Activated CD4-positive, alpha-beta T cell treated with anti-CD3 and anti-CD28 coated beads, Interleukin-2, amount 50 U/mL, for 48 hours (primary cell): ENCODE results near the gene BTG1.

Source experiments
- DNase-seq, 2 experiments: peaks; one replicate each; pipeline ENCODE4 v3.0.0-alpha.2; 2020

Gene BTG1

DNA sequence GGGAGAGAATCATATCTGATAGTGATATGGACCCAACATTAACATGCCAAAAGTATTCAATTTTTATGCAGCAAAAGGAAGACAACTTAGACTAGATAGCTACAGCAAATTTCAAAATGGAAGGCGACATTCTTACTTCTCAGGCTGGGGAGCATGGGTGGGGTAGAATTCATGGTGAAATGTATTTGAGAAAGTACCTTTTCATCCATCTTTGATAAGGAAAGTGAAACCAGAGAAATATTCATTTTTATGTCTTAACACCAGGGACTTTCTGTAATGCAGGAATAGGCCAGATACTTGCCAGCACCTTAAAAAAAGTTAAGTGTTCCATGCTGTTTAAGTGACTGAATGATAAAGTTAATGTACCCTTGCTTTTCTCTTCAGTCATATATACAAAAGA is 13.4 kb downstream of the BTG1 start:
- no peak for DNase-seq

DNA sequence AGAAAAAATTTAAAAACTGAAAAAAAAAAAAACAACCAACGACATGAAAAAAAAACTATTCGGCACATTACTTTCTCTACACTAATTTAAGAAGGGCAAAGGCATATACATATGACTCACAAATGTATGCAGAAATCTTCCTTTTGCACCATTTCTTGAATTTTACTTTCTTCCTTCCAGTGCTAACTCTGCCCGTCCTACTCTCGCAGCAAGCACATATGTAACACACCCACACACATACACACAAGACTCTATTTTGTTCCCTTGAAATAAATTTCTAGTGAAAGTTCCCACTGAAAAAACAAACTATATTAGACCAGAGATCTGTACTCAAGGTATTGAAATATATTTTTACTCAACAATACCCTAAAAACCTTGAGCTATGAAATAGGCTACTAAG is 14.6 kb downstream of the BTG1 start:
- DNase-seq, result no peak

DNA sequence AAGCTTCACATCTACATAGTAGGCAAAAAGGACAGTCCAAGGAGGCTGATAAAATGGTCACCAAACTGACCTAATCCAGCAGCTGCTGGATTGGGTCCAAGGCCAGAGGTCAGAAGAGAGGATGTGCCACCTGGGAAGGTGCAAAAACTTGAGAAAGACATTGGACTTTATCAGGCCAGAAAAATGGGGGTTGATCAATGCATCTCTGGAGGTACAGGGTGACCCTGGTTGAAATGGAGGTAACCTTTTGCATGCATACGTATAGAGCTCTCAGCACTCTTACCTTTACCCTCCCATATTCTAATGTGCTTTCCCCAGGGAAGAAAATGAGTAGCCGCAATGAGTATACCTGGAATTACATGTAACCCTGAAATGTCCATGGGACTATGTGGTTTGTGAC is 16.0 kb downstream of the BTG1 start:
- DNase-seq, result no peak

DNA sequence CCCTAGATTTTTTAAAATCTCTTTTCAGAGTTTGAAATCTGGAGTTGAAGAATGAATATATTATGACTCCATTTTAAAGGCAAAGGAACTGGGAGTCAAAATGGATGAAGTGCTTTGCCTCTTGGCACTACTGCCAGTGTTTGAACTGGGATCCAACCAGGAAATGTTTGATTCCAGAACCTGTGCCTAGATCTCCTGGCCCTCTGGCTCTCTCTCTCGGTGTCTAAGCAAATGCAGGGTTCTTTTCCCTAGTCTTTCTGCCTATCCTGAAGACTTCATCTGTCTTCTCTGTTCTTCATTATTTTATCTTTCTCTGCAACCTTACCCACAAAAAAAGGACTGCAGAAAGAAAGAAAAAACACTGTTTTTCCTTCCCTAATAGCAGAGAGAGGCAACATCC is 17.0 kb downstream of the BTG1 start:
- no peak for DNase-seq

DNA sequence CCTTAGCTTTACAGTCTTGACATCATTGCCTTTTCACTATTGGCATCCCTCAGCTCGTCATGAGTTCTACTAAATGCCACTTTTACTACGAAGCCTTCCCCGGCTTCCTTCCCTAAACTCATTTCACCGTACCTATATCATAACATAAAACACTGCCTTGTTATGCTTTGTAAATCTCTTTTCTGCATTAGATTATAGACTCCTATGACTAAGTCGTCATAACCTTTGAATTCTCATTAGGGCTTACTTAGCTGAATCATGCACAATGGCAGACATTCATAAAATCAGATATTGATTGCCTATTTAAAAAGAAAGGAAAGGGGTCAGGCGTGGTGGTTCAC is 21.0 kb downstream of the BTG1 start:
- no peak for DNase-seq

DNA sequence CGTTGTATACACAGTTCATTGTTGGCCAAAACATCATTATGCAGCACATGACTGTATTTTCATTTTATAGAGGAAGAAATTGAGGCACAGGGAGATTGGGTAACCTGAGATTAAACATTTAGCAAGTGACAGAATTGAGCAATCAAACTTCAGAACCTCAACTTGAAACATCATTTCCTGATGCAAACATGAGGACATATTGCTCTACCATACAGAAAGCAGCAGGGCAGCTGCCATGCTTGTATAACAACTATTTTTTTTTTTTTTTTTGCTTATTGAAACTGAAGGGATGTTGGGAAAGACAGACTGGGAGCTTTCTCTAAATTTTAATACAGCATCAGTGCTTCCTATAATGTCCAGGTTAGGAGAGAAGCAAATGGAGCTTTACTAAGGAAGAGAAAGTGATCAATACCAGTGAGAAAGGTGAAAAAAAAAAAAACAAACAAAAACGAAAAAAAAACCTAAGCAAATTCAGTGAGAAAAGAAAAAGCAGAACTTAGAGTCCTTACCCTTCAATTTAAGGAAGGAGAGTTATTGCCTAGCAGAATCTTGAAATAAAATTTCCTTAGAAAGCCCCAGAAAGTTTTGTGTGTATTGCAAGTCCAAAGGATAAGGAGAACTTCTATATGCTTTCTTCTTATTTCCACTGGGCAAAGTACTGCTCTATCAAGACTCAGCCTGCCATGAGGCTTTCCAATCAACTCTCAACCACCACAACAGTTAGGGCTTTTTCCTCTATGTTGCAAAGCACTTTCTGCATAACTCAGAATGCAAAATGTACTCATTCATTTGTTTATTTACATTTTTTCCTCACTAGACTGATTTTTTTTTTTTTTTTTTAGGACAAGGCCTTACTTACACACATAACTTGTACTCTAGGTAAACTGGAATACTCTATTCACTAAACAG is 21.6 kb downstream of the BTG1 start:
- no peak for DNase-seq

DNA sequence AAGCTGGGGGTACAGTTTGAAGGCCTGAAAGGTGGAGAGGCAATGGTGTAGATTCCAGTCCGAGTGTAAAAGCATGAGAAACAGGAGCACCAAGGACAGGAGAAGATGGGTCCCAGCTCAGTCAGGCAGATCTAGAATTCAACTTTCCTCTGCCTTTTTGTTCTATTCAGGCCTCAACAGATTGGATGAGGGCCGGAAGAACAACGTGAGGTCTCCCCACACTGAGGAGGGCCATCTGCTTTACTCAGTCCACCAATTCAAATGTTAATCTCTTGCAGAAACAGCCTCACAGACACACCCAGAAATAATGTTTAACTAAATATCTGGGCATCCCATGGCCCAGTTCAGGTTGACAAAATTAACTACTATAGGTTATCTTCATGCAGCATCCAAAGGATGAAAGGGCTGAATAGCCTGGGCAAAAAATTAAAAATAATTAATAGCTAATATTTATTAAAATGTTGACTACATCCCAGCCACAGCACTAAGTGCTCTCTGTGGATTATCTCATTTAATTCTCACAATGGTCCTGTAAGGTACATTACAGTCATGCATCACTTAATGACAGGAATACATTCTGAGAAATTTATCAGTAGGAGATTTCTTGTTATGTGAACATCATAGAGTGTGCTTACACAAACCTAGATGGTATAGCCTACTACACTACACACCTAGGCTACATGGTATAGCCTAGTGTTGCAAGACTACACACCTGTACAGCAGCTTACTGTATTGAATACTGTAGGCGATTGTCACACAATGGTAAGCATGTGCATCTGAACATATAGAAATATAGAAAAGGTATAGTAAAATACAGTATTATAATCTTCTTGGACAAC is 22.5 kb downstream of the BTG1 start:
- DNase-seq, result no peak

DNA sequence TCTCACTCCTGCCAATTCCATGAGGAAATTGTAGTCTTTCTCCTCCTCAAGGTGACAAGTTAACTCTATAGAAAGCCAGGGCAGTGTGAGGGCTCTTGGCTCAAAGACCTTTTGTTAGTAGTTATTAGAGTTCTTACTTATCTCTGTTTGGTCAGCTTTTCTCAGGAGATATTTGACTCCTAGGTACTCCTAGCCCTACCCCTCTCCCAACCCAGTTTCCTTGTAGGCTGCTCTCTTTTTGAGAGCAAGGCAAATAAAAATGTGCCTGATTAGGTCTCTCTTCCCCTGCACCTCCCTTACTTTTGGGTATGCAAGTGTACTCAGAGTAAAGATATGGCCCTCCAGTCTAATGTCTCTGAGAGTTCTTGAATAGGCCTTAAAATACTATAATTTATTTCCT is 23.8 kb downstream of the BTG1 start:
- DNase-seq, result no peak

DNA sequence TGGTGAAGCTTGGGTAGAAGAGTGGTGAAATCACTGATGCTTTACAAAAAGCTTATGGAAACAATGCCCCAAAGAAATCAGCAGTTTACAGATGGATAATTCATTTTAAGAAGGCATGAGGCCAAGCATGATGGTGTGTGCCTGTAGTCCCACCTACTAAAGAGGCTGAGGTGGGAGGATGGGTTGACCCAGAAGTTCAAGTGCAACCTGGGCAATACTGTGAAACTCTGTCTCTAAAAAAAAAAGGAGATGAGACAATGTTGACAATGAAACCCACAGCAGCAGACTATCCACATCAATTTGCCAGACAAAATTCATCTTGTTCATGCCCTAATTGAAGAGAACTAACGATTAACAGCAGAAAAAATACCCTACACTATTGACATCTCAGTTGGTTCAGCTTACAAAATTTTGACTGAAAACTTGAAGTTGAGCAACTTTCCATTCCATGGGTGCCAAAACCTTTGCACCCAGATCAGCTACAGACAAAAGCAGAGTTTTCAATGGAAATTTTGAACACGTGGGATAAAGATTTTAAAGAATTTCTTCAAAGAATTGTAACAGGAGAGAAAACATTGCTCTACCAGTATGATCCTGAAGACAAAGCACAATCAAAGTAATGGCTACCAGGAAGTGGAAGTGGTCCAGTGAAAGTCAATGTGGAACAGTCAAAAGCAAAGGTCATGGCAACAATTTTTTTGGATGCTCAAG is 26.7 kb downstream of the BTG1 start:
- DNase-seq, result no peak

DNA sequence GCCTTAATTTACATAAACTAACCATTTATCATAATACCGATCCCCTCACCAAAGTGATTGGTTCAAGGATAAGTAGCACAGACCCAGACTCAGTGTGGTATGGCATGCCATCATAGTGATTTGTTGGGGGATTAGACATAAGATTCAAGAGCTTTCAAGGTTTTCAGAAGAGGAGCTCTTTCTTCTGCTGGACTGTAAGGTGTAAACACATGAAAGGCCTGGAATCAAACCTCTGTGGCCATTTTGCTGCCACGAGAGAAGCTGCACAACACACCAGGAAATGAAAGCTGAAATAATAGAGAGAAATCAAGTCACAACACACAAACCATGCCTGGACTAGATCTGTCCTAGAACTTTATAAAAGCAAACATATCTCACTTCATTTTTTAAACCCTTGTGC is 30.8 kb downstream of the BTG1 start:
- no peak for DNase-seq

DNA sequence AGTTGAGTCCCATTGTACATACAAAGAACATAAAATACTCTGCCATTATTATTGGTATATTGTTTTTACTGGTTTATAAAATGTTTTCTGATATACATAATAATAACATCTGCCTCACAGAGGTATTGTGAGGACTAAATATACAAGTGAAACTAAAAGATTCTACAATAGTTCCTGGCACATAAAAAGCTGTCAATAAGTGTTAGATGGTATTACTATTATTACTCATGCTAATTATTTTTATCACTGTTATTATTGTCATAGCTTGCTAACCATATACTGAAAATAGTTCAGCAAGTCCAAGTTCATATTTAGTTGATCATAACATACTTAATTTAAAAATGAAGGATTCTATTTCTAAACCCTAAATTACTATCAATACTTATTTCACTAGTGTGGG is 34.4 kb downstream of the BTG1 start:
- DNase-seq, result no peak

DNA sequence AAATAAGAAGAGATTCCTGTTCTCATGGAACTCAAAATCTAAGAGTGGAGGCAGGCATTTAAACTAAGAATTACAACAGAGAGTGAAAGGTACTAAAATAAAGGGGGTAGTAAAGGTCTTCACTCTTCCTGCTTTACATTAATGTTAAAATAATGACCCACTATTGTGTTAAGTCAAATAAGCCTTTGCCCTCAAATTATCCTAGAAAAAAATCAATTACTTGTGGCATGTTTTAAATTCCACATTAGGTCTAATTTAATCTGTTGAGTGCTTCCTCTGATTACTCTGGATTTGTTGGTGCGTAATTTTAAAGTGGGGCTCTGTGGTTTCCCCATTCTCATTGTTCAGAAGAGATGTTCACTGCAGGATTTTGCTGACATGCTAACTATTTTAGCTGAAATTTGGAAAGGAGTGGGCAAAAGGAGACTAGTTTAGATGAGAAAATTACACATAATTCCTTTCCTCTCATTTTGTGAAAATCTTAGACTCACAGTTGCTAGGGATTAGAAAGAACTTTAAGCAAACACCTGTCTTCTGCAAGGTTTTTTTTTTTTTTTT is 35.5 kb downstream of the BTG1 start:
- DNase-seq, result no peak

DNA sequence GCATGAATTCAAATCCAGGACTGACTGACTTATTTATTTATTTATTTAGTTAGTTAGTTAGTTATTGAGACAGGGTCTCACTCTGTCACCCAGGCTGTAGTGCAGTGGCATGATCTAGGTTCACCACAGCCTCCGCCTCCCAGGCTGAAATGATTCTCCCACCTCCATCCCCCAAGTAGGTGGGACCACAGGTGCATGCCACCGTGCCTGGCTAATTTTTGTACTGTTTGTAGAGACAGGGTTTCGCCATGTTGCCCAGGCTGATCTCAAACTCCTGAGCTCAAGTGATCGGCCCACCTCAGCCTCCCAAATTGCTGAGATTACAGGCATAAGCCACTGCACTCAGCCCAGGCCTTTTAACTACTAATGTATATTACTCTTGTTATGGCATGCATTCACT is 36.0 kb downstream of the BTG1 start:
- no peak for DNase-seq

DNA sequence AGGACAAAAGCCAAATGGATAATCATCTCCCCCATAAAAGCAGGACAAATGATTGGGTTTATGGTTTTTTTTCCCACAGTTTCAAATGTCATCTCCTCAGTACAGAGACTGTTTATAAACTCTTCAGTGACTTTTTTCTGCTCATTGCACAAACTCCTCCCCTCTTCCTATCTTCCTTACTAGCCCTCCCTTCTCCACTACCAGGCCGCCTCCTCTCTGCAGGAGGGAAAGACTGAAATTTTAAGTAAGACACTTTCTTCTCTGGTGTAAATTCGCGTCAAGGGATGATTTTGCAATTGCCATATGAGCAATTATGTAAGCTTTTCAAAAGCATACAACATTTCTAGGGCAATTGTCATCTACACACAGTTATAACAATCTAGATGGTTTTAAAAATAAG is 37.0 kb downstream of the BTG1 start:
- no peak for DNase-seq

DNA sequence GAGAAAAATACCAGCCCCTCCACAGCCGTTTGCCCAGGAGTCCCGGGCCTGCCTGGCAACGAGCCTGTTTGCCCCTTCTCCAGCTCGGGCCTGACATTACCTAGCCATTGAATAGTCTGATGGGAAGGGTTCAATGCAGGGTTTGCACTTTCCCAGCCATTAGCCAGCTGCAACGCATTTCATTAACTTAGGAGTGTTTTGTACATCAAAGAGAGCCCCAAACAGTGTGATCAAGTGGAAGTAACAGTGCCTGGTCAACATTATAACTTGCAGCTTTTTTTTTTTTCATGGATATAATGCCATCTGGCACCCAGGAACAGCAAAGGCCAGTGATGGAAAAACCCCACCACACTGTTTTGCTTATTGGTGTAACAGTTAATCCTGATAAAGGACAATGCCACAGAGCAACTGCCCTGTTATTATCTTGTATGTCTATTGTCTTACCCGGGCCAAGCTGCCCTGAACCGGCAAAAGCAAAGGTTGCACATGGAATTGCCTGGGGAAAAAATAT is 38.0 kb downstream of the BTG1 start:
- no peak for DNase-seq

DNA sequence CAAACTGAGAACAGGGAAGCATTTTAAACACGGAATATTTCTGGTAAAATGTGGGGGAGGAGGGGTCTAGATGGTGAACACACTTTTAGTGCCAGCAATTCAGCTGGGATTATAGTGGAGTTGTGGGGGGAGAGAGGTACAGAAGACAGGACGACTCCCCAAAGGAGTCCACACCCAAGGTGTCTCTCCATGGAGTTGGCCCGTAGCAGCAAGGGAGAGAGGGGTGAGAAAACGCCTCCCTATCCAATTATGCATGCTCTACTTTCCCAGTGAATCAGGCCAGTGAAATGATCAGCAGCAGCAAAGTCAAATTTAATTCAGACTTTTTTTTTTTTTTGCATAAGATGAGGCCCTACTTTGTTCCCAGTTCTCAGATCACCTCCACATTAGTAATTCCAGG is 38.6 kb downstream of the BTG1 start:
- DNase-seq, result no peak

DNA sequence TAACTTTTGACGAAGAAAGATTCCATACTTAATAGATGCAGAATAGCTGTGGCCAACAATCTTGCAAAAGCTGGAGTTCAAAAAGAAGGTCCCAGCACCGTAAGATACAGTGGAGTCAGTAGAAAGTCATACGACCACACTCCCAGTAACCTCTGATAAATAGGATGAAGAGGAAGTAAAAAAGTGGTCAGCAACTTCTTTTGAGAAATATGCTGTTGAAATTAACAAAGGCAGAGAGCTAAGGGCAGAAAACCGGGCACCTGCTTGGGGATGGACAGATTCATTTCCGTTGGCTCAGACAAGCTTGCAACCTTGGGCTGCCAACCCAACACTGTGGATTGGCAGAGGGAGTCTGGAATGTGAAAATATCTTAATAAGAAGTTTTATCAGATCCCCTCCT is 40.0 kb downstream of the BTG1 start:
- no peak for DNase-seq

DNA sequence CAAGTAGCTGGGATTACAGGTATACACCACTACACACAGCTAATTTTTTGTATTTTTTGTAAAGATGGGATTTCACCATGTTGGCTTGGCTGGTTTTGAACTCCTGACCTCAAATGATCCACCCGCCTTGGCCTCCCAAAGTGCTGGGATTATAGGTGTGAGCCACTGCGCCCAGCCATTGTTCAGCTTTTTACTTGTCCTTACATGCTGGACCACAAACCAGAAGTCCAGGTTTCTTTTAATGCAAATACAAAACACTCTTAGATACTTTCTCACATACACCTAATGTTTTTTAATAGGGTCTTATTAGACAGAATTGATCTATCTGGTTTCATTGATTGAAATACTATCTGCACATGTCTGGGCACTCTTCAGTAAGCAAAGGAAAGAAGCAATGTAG is 40.5 kb downstream of the BTG1 start:
- DNase-seq, result no peak

DNA sequence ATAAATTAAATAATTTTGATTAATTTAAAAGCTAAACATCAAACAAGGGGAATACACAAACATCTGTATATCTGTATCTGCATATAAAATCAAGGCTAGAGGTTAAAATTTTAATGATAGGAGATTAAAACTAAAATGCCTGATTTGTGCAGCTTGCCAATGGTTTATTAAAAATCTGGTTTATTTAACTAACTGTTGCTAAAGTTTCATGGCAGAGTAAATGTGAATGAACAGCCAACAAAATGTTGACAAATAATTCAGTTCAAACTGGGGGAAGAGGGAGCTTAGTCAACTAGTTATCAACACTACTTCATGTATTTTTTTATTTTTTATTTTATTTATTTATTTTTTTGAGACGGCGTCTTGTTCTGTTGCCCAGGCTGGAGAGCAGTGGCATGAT is 43.0 kb downstream of the BTG1 start:
- DNase-seq, result no peak

DNA sequence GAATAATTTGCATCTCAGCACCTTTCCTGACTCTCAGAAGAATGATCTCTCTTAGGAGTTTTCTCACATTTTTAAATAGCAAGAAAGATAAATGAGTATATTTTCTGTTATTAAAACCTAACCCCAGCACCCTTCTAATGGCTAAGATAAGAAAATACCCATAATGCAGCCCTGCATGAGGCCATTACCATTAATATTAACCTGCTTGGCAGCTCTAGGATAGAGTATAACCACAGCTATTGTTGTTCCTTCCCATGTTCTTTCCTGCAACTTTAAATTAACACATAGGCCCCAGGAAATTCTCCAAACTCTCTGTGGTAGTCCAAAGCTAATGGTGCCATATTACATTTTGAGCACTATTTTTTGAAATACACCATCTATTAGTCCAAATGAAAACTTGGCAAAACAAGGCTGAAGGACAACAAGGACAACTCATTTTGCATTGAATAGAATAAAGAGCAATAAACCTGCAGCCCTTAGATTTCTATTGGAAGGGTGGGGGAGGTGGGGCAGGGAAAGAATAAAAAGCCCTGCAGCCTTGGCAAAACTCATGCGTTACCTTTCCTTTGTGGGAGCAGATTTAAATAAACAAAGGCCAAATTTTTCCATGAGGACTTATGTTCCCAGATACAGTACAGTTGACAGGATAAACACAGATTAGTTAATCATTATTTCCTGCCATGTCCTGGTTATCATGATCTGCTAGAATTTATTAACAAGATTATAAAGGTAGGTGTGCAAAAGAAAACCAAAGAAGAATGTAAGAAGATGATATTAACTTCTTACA is 46.9 kb downstream of the BTG1 start:
- DNase-seq, result no peak

DNA sequence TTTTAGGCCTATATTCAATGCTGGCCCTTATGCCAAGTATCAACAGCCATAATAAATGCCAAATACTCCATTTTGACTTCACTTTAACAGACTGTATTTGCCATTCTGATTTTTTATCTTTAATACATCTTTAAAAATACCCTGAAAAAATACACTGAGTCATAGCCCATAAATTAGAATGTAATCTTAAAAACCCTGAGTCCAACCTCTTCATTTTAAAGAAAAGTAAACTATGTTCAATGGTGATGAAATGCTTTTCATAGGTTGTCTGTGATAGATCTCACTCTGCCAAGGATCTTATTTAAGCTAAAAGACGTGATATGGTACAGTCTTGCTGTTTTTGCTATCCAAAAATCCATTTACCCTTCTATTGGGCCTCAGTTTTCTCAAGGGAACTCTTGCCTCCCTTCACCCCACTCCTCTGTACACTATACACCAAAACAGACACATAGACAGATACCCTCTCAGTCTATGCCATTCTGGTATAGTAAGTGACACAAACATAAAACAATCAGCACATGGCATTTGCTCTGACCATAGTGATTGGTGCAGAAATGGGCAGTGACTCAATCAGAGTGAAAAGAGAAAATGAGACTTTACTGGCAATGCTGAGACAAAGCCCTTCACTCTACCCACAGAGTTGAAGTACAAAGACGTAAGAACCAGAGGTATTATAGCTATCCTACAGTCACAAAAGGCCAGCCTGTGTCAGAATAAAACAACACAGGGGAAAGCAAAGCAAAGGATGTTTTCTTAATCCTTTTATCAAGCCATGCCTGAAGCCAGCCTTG is 49.1 kb downstream of the BTG1 start:
- DNase-seq, result no peak
